Mucosa of rectum (tissue), 2 donors: Measurements from ENCODE around the gene ZNF317.

Experiments used
- H3K27ac ChIP-seq, 2 donors: one replicate each; pipeline ENCODE4 v1.7.0; 2013; ENCODE audit warnings: inconsistent platforms in 2 of 2, low read depth in 2 of 2, low read length in 2 of 2
- H3K27me3 ChIP-seq, 2 donors: one replicate each; pipeline ENCODE4 v1.7.0; 2013; ENCODE audit warnings: low read length in 2 of 2; ENCODE audit not compliant: control insufficient read depth in 2 of 2, insufficient read depth in 2 of 2
- H3K36me3 ChIP-seq, 2 donors: one replicate each; pipeline ENCODE4 v1.7.0; 2013; ENCODE audit warnings: low read length in 2 of 2; ENCODE audit not compliant: control insufficient read depth in 2 of 2, insufficient read depth in 2 of 2
- H3K4me1 ChIP-seq, 2 donors: one replicate each; pipeline ENCODE4 v1.7.0; 2013; ENCODE audit warnings: low read length in 2 of 2, mild to moderate bottlenecking in 1 of 2; ENCODE audit not compliant: control insufficient read depth in 2 of 2, insufficient read depth in 2 of 2
- H3K4me3 ChIP-seq, 2 donors: one replicate each; pipeline ENCODE4 v1.7.0; 2013; ENCODE audit warnings: low read length in 2 of 2
- H3K9ac ChIP-seq, 2 donors: one replicate each; pipeline ENCODE4 v1.7.0; 2013; ENCODE audit warnings: low read length in 2 of 2, low read depth in 1 of 2, mild to moderate bottlenecking in 1 of 2
- H3K9me3 ChIP-seq, 2 donors: one replicate each; pipeline ENCODE4 v1.7.0; 2013; ENCODE audit warnings: low read length in 2 of 2; ENCODE audit not compliant: control insufficient read depth in 2 of 2
- donor health status: healthy.
- donor health status: Normal muscosa, but diverticular disease.

ZNF317 gene

GRCh38 chr19:9140159-9140874 is at the start of gene ZNF317:
TSS of gene ZNF317 (plus strand) at chr19:9140397. CDS start at chr19:9156017, 15,620 bp downstream.
- peak within 1 kb of the TSS; percentile 72 to 82 for H3K27ac ChIP-seq
- H3K36me3 ChIP-seq, result peaks cover 0 to 3% of the 10 kb centered on the region in 2 donors
- H3K9me3 ChIP-seq, result peaks cover 0 to 5% of the 10 kb centered on the region in 2 donors
- H3K9ac ChIP-seq, result peak within 1 kb of the TSS; percentile 91 to 96
- H3K27me3 ChIP-seq, result no peaks in the 10 kb centered on the region
- peaks cover 9 to 11% of the 10 kb centered on the region in 2 donors for H3K4me1 ChIP-seq
- peak within 1 kb of the TSS; percentile 99 for H3K4me3 ChIP-seq

GRCh38 chr19:9107375-9107774 is 32.8 kb upstream of the ZNF317 start, which contains the start of gene OR7G2:
TSS of gene OR7G2 (minus strand) at chr19:9107475. CDS start at chr19:9103243, 4,232 bp downstream.
- Histone ChIP-seq H3K27me3 (peaks cover 0 to 2% of the 10 kb centered on the region in 2 donors), H3K9ac (no peak within 1 kb of the TSS), H3K27ac (no peak within 1 kb of the TSS)

GRCh38 chr19:9109959-9110358 is 30.2 kb upstream of the ZNF317 start:
- H3K27ac ChIP-seq, result no peak overlapping the region
- no peaks in the 10 kb centered on the region for H3K4me1 ChIP-seq
- no peak overlapping the region for H3K4me3 ChIP-seq
- H3K9ac ChIP-seq, result no peak overlapping the region
- H3K36me3 ChIP-seq, result no peaks in the 10 kb centered on the region
- H3K27me3 ChIP-seq, result peaks cover 0 to 2% of the 10 kb centered on the region in 2 donors
- H3K9me3 ChIP-seq, result no peaks in the 10 kb centered on the region

More at GRCh38 chr19:9107375-9107774, 32.8 kb upstream of the ZNF317 start, which contains the start of gene OR7G2:
- H3K36me3 ChIP-seq, result no peaks in the 10 kb centered on the region
- no peaks in the 10 kb centered on the region for H3K4me1 ChIP-seq
- H3K9me3 ChIP-seq, result no peaks in the 10 kb centered on the region
- H3K4me3 ChIP-seq, result no peak within 1 kb of the TSS

- no peak within 1 kb of the TSS for H3K9ac ChIP-seq
- H3K36me3 ChIP-seq, result no peaks in the 10 kb centered on the region
- H3K9me3 ChIP-seq, result no peaks in the 10 kb centered on the region
- H3K4me1 ChIP-seq, result no peaks in the 10 kb centered on the region
- no peak within 1 kb of the TSS for H3K4me3 ChIP-seq
- H3K27ac ChIP-seq, result no peak within 1 kb of the TSS
- H3K27me3 ChIP-seq, result no peaks in the 10 kb centered on the region
Measured at GRCh38 chr19:9115307-9115813, 24.8 kb upstream of the ZNF317 start, which contains the start of gene OR7G1. TSS of gene OR7G1 (minus strand) at chr19:9115763. CDS start at chr19:9115763, 0 bp downstream.

- H3K27me3 ChIP-seq, result no peaks in the 10 kb centered on the region
- no peaks in the 10 kb centered on the region for H3K36me3 ChIP-seq
- H3K27ac ChIP-seq, result no peak overlapping the region
- H3K4me3 ChIP-seq, result no peak overlapping the region
- H3K9me3 ChIP-seq, result no peaks in the 10 kb centered on the region
- H3K4me1 ChIP-seq, result no peaks in the 10 kb centered on the region
- no peak overlapping the region for H3K9ac ChIP-seq
Measured at GRCh38 chr19:9116547-9116946, 23.6 kb upstream of the ZNF317 start.

GRCh38 chr19:9126900-9127405 is 13.2 kb upstream of the ZNF317 start, which contains the start of gene OR7G3:
TSS of gene OR7G3 (minus strand) at chr19:9126950. CDS start at chr19:9126950, 0 bp downstream.
- Histone ChIP-seq H3K36me3 (no peaks in the 10 kb centered on the region), H3K9ac (no peak within 1 kb of the TSS), H3K9me3 (no peaks in the 10 kb centered on the region), H3K4me1 (no peaks in the 10 kb centered on the region), H3K27me3 (peaks cover 0 to 4% of the 10 kb centered on the region in 2 donors), H3K27ac (no peak within 1 kb of the TSS), H3K4me3 (no peak within 1 kb of the TSS)

- no peaks in the 10 kb centered on the region for H3K9me3 ChIP-seq
- H3K4me1 ChIP-seq, result no peaks in the 10 kb centered on the region
- peaks cover 0 to 4% of the 10 kb centered on the region in 2 donors for H3K27me3 ChIP-seq
- H3K4me3 ChIP-seq, result no peak overlapping the region
- no peak overlapping the region for H3K9ac ChIP-seq
- no peaks in the 10 kb centered on the region for H3K36me3 ChIP-seq
- H3K27ac ChIP-seq, result no peak overlapping the region
Measured at GRCh38 chr19:9128171-9128570, 12.0 kb upstream of the ZNF317 start.

- no peak overlapping the region for H3K9ac ChIP-seq
- no peaks in the 10 kb centered on the region for H3K4me1 ChIP-seq
- peaks cover 0 to 4% of the 10 kb centered on the region in 2 donors for H3K27me3 ChIP-seq
- no peaks in the 10 kb centered on the region for H3K9me3 ChIP-seq
- H3K36me3 ChIP-seq, result no peaks in the 10 kb centered on the region
- H3K27ac ChIP-seq, result no peak overlapping the region
- H3K4me3 ChIP-seq, result no peak overlapping the region
Measured at GRCh38 chr19:9130965-9131364, 9.2 kb upstream of the ZNF317 start.

GRCh38 chr19:9132422-9132821 is 7.8 kb upstream of the ZNF317 start:
- no peak overlapping the region for H3K4me3 ChIP-seq
- H3K27ac ChIP-seq, result no peak overlapping the region
- no peak overlapping the region for H3K9ac ChIP-seq
- H3K4me1 ChIP-seq, result no peaks in the 10 kb centered on the region
- H3K9me3 ChIP-seq, result no peaks in the 10 kb centered on the region
- no peaks in the 10 kb centered on the region for H3K27me3 ChIP-seq
- H3K36me3 ChIP-seq, result no peaks in the 10 kb centered on the region

- Histone ChIP-seq H3K27ac (peak overlapping the region in 1 of 2 donors; percentile 82), H3K27me3 (no peaks in the 10 kb centered on the region), H3K4me1 (peaks cover 9 to 11% of the 10 kb centered on the region in 2 donors), H3K9ac (peak overlapping the region; percentile 91 to 96), H3K9me3 (no peaks in the 10 kb centered on the region), H3K4me3 (peak overlapping the region; percentile 99), H3K36me3 (no peaks in the 10 kb centered on the region)
Measured at GRCh38 chr19:9139609-9140158, 513 bp upstream of the ZNF317 start.
